Measurements from ENCODE around the gene JAK3.

DNA sequence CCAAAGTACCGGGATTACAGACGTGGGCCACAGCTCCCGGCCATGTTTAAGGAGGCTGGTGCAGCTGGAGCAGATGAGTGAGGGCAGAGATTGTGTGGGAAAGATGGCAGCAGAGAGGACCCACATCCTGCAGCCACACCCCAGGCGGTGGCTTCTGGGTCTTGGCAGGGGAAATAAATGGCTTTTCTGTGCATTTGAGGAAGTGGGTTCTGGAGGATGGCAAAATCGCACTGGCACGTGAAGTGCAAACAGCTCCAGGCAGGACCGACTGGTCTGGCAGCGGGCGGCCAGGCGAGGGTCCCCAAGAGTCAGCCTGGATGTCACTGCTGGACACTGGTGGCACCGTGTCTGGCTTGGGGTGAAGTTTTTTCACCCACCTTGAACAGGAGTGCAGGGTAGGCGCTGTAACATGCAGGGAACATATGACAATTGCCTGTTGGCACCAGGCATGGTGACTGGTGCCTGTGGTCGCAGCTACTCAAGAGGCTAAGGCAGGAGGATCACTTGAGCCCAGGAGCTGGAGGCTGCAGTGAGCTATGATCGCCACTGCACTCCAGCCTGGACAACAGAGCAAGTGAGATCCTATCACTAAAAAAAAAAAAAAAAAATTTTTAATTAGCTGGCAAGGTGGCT, 44.4 kb downstream of the JAK3 start:
- TF ChIP-seq RAD21 (IDR thresholded peaks at IDR 0.05 in 1 of 2, conservative IDR thresholded peaks at IDR 0.05 in 1 of 2; ENCODE audit: low read depth in 2 of 2, low read length in 2 of 2) (no peak), CTCF (IDR thresholded peaks at IDR 0.05; ENCODE audit: control extremely low read depth in 1 of 3, insufficient read depth in 1 of 3, low read depth in 1 of 3, low read length in 3 of 3) (no peak), YY1 (IDR thresholded peaks at IDR 0.05; ENCODE audit: low read depth, low read length) (no peak), EP300 (IDR thresholded peaks at IDR 0.05; ENCODE audit: borderline replicate concordance in 1 of 2, low read depth in 2 of 2, low read length in 2 of 2) (no peak), CREB1 (IDR thresholded peaks at IDR 0.05) (no peak)
- TF ChIP-seq, protein P1, sequence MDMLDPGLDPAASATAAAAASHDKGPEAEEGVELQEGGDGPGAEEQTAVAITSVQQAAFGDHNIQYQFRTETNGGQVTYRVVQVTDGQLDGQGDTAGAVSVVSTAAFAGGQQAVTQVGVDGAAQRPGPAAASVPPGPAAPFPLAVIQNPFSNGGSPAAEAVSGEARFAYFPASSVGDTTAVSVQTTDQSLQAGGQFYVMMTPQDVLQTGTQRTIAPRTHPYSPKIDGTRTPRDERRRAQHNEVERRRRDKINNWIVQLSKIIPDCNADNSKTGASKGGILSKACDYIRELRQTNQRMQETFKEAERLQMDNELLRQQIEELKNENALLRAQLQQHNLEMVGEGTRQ (IDR thresholded peaks at IDR 0.05; ENCODE audit: low read length): no peak

Measured in H1 (cell line).